Motor neuron (in vitro differentiated cells): ENCODE measurements around the gene SMIM8. TPM values are rescaled to one million over a fixed set of nuclear protein-coding genes. Genes with fewer than 3 reads are reported as not detected.
"Not testable (repeated sequence)": the region's sequence is repeated elsewhere in the genome, so short reads cannot be mapped to it uniquely, and the experiment has no call there.

Experiments used
- ATAC-seq, 8 experiments: fragments of 200-7000 bp; cut with Tn5 transposase; replicated peaks in 6 of 8; 2 replicates each; pipeline ENCODE4 v1.8.0; 2021; ENCODE audit warnings: mild to moderate bottlenecking in 8 of 8, moderate library complexity in 8 of 8
- H3K27ac ChIP-seq, 2 donors: fragments of 250-450 bp; sonication (Bioruptor Pico); 2 replicates each; pipeline ENCODE4 v1.9.0; 2021; ENCODE audit warnings: antibody characterized with exemption in 2 of 2, mild to moderate bottlenecking in 2 of 2, moderate library complexity in 1 of 2
- H3K4me1 ChIP-seq, 2 donors: fragments of 250-450 bp; sonication (Bioruptor Pico); replicated peaks in 1 of 2; 2 replicates each; pipeline ENCODE4 v1.6.1; 2021; ENCODE audit warnings: antibody characterized with exemption in 2 of 2, mild to moderate bottlenecking in 2 of 2, moderate library complexity in 1 of 2
- H3K4me3 ChIP-seq, 5 donors: fragments of 250-450 bp; sonication (Bioruptor Pico); 2 replicates each; pipeline ENCODE4 v1.9.0; 2021; ENCODE audit warnings: antibody characterized with exemption in 5 of 5, mild to moderate bottlenecking in 5 of 5, moderate library complexity in 4 of 5
- WGBS, 10 experiments: fragments of 450-650 bp; shearing (Covaris generic); methylation state at CpG; one replicate each; pipeline ENCODE4 v1.0.0; 2022; 5-methylcytosine and 5-hydroxymethylcytosine counted together
- in situ Hi-C, 9 experiments: fragments of 400-800 bp; cut with MboI; loops; one replicate each; pipeline ENCODE4 v1.15.0; 2021; ENCODE audit warnings: low sequenced_read_pairs in 9 of 9, low pct_unique_long_range_greater_than_20kb in 2 of 9; ENCODE audit not compliant: unreplicated experiment in 9 of 9
- total RNA-seq, 8 experiments: library from RNA; unstranded; fragments of 300-600 nt; gene quantifications; 2 replicates each; pipeline versions ENCODE4 v1.2.3 to v1.2.4, GENCODE V29; 2022

Gene SMIM8
- total RNA-seq, 8 experiments from 2014 or later, result 5.5 to 24.1 (median 14.8) TPM

GRCh38 chr6:87301277-87301676 lies 21.1 kb upstream of the SMIM8 start:
- H3K4me1 ChIP-seq, ATAC-seq, H3K4me3 ChIP-seq, in situ Hi-C loops, H3K27ac ChIP-seq: not testable (repeated sequence)
- WGBS, 10 experiments, result 57 to 100% (median 58%) methylated on average over 1 to 2 of the region's 9 CpGs; no CpG with 5 or more reads in 7 of the 10 experiments

- ATAC-seq, result peak in 5 of 8 experiments; percentile 24 to 60 (median 45)
- in situ Hi-C loops, result no loop called here
- 11 to 100% (median 80%) methylated on average over 1 to 4 of the region's 4 CpGs; no CpG with 5 or more reads in 3 of the 10 experiments for WGBS, 10 experiments
- Histone ChIP-seq H3K4me3 (no peak overlapping the region), H3K27ac (no peak overlapping the region), H3K4me1 (no peaks in the 10 kb centered on the region)
Measured at GRCh38 chr6:87308970-87309369, 13.4 kb upstream of the SMIM8 start.

- H3K4me3 ChIP-seq, result no peak overlapping the region
- no peak overlapping the region for H3K27ac ChIP-seq
- no peaks in the 10 kb centered on the region for H3K4me1 ChIP-seq
- ATAC-seq, result no peak
- in situ Hi-C loops, result no loop called here
- WGBS, 10 experiments, result 0 to 80% (median 28%) methylated on average over 1 of the region's 1 CpG; no CpG with 5 or more reads in 4 of the 10 experiments
Measured at GRCh38 chr6:87312860-87313259, 9.5 kb upstream of the SMIM8 start.

GRCh38 chr6:87315071-87315470 lies 7.3 kb upstream of the SMIM8 start:
- ATAC-seq, result no peak
- WGBS, 10 experiments, result 17 to 100% (median 87%) methylated on average over 1 to 3 of the region's 3 CpGs; no CpG with 5 or more reads in 3 of the 10 experiments
- no peak overlapping the region for H3K4me3 ChIP-seq
- no peak overlapping the region for H3K27ac ChIP-seq
- in situ Hi-C loops, result no loop called here
- no peaks in the 10 kb centered on the region for H3K4me1 ChIP-seq

GRCh38 chr6:87319271-87319987 lies 3.0 kb upstream of the SMIM8 start:
- Histone ChIP-seq H3K4me1 (no peaks in the 10 kb centered on the region), H3K27ac (no peak overlapping the region), H3K4me3 (no peak overlapping the region)
- in situ Hi-C loops, result no loop called here
- no peak for ATAC-seq
- 13 to 100% (median 83%) methylated on average over 1 to 3 of the region's 3 CpGs for WGBS, 10 experiments

GRCh38 chr6:87323880-87324279 lies 1.5 kb downstream of the SMIM8 start:
- WGBS, 10 experiments, result no CpG with 5 or more reads among the region's 1 CpG
- H3K27ac ChIP-seq, in situ Hi-C loops, H3K4me3 ChIP-seq, ATAC-seq, H3K4me1 ChIP-seq: not testable (repeated sequence)

GRCh38 chr6:87330961-87331360 lies 8.6 kb downstream of the SMIM8 start:
- ATAC-seq, result no peak
- Histone ChIP-seq H3K27ac (no peak overlapping the region), H3K4me3 (no peak overlapping the region), H3K4me1 (peaks cover 0 to 6% of the 10 kb centered on the region in 2 donors)
- in situ Hi-C loops, result no loop called here

- in situ Hi-C loops, result no loop called here
- ATAC-seq, result no peak
- H3K4me3 ChIP-seq, result no peak overlapping the region
- no peak overlapping the region for H3K27ac ChIP-seq
- WGBS, 10 experiments, result 44 to 100% (median 75%) methylated on average over 1 to 5 of the region's 5 CpGs; no CpG with 5 or more reads in 1 of the 10 experiments
- H3K4me1 ChIP-seq, result peaks cover 0 to 6% of the 10 kb centered on the region in 2 donors
Measured at GRCh38 chr6:87333033-87333432, 10.6 kb downstream of the SMIM8 start.

GRCh38 chr6:87333591-87334181 lies 11.3 kb downstream of the SMIM8 start:
- peaks cover 0 to 6% of the 10 kb centered on the region in 2 donors for H3K4me1 ChIP-seq
- ATAC-seq, result peak in 2 of 8 experiments; percentile 52 to 60
- in situ Hi-C loops, result no loop called here
- H3K27ac ChIP-seq, result no peak overlapping the region
- H3K4me3 ChIP-seq, result no peak overlapping the region
- WGBS, 10 experiments, result 0 to 100% (median 69%) methylated on average over 1 to 3 of the region's 3 CpGs; no CpG with 5 or more reads in 1 of the 10 experiments

- in situ Hi-C loops, result no loop called here
- Histone ChIP-seq H3K4me3 (no peak overlapping the region), H3K27ac (no peak overlapping the region), H3K4me1 (peaks cover 0 to 6% of the 10 kb centered on the region in 2 donors)
- no peak for ATAC-seq
- 100% methylated on average over 1 of the region's 1 CpG; no CpG with 5 or more reads in 8 of the 10 experiments for WGBS, 10 experiments
Measured at GRCh38 chr6:87334683-87335082, 12.3 kb downstream of the SMIM8 start.

- Histone ChIP-seq H3K4me1 (no peaks in the 10 kb centered on the region), H3K27ac (no peak overlapping the region), H3K4me3 (no peak overlapping the region)
- no peak for ATAC-seq
- in situ Hi-C loops, result no loop called here
- 67 to 100% (median 89%) methylated on average over 1 to 4 of the region's 4 CpGs for WGBS, 10 experiments
Measured at GRCh38 chr6:87336367-87336766, 14.0 kb downstream of the SMIM8 start.

GRCh38 chr6:87340230-87340629 lies 17.8 kb downstream of the SMIM8 start:
- ATAC-seq, result peak in 1 of 8 experiments; percentile 40
- Histone ChIP-seq H3K27ac (no peak overlapping the region), H3K4me1 (no peaks in the 10 kb centered on the region), H3K4me3 (no peak overlapping the region)
- in situ Hi-C loops, result no loop called here
- 55 to 100% (median 85%) methylated on average over 1 to 4 of the region's 4 CpGs for WGBS, 10 experiments

GRCh38 chr6:87341158-87341557 lies 18.8 kb downstream of the SMIM8 start:
- no peak for ATAC-seq
- 80 to 100% (median 94%) methylated on average over 2 of the region's 2 CpGs; no CpG with 5 or more reads in 3 of the 10 experiments for WGBS, 10 experiments
- H3K4me3 ChIP-seq, result no peak overlapping the region
- in situ Hi-C loops, result no loop called here
- no peaks in the 10 kb centered on the region for H3K4me1 ChIP-seq
- H3K27ac ChIP-seq, result no peak overlapping the region

- no peak overlapping the region for H3K27ac ChIP-seq
- ATAC-seq, result no peak
- H3K4me1 ChIP-seq, result no peaks in the 10 kb centered on the region
- in situ Hi-C loops, result no loop called here
- no peak overlapping the region for H3K4me3 ChIP-seq
- 86 to 100% (median 100%) methylated on average over 1 of the region's 1 CpG; no CpG with 5 or more reads in 5 of the 10 experiments for WGBS, 10 experiments
Measured at GRCh38 chr6:87341899-87342298, 19.5 kb downstream of the SMIM8 start.
